AG09309 (cell line): ENCODE data around the gene MACROD1.

Experiments used
- DNase-seq: peaks from one replicate; pipeline ENCODE4 v3.0.0-alpha.2; 2010; ENCODE audit warnings: low read depth
- H3K4me3 ChIP-seq: 2 replicates; pipeline ENCODE4 v1.5.1; 2011; ENCODE audit warnings: mild to moderate bottlenecking, low read depth, low read length, moderate library complexity; ENCODE audit not compliant: control insufficient read depth
- TF ChIP-seq, protein P1 (sequence below): IDR thresholded peaks from 2 replicates; pipeline ENCODE4 v1.5.1; 2011; ENCODE audit warnings: mild to moderate bottlenecking, low read depth, low read length, inconsistent platforms; ENCODE audit not compliant: insufficient read depth, control insufficient read depth; ENCODE audit errors: missing control alignments

The MACROD1 gene

DNA sequence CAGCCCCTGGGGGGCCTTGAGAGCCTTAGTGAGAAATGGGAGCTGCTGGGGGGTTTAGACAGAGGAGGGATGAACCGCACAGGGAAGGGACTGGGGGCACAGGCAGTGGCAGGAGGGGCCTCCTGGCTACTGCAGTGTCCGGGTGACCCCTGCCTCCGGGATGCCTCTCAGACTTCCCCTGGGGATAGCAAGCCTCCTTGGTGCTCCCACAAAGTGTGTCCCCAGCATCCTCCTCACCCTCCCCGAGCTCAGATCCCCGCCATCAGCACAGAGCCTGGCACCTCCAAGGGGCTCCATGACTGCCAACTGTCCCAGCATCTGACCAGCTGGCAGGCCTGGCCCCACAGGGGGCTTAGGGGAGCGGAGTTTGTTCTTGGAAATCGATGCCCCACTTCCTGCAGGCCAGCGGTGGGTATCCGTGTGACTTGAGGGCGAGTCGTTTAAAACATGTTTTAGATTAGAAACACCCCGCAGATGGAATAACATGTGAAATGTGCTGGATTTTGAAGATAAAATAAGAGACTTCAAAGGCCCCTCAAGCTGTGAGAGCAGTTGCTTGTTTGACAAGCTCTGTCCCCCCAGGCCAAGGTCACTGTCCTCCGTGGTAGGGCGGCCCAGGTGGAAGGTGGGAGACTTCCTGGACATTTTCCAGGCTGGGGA is 143.7 kb downstream of the MACROD1 start:
- no peak for DNase-seq
- TF ChIP-seq, protein P1, sequence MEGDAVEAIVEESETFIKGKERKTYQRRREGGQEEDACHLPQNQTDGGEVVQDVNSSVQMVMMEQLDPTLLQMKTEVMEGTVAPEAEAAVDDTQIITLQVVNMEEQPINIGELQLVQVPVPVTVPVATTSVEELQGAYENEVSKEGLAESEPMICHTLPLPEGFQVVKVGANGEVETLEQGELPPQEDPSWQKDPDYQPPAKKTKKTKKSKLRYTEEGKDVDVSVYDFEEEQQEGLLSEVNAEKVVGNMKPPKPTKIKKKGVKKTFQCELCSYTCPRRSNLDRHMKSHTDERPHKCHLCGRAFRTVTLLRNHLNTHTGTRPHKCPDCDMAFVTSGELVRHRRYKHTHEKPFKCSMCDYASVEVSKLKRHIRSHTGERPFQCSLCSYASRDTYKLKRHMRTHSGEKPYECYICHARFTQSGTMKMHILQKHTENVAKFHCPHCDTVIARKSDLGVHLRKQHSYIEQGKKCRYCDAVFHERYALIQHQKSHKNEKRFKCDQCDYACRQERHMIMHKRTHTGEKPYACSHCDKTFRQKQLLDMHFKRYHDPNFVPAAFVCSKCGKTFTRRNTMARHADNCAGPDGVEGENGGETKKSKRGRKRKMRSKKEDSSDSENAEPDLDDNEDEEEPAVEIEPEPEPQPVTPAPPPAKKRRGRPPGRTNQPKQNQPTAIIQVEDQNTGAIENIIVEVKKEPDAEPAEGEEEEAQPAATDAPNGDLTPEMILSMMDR, result no peak
- H3K4me3 ChIP-seq, result no peak overlapping the region

DNA sequence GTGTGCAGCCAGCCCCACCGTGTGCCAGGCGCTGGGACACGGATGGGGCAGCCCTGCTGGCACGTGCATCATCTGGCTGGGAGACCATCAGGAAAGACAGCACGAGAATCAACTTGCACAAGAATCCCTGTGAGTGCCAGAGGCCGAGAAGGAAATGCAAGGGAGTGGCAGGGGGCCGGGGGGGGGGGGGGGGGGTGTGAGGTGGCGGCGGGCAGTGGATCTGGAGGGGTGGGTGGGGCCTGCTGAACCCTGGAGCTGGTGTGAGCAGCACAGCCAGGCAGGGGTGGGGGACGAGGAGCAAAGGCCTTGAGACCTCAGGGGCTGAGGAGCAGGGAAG is 144.2 kb downstream of the MACROD1 start:
- TF ChIP-seq, protein P1, result no peak

DNA sequence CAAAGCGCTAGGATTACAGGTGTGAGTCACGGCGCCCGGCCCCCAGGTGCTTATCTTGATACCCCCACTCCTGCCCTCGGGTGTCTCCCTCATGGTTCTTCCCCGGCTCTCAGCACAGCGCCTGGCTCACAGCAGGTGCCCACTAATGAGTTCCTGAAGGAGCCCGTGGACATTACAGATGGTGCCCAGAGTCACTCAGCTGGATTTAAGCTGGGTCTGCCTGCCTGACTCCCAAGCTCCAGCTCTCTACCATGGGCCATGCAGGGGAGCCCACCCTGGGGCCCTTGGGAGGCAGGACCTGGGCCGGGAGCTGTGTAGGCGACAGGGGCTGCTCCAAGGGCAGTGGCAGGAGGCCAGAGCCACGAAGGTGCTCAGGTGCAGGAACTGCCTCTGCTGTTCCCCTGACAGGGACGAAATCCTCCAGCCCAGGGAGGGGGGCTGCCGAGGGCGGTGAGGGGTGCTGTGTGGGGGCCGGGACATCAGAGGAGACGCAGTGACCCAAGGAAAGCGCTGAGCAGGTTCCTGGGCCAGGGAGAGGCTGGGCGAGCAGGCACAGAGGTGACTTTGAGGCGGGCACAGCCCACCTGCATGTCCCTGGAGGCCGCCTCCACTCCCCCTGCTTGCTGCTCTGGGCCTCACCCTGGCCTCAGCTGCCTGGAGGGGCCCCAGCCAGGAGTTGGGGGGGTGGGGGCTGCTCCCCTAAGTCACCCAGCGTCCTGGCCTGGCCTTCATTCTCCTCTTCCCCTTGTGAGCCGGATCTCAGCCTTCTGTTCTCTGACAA is 144.7 kb downstream of the MACROD1 start:
- no peak overlapping the region for H3K4me3 ChIP-seq
- DNase-seq, result no peak
- TF ChIP-seq, protein P1, result no peak

More for the DNA sequence above, 144.2 kb downstream of the MACROD1 start:
- no peak overlapping the region for H3K4me3 ChIP-seq
- DNase-seq, result no peak

DNA sequence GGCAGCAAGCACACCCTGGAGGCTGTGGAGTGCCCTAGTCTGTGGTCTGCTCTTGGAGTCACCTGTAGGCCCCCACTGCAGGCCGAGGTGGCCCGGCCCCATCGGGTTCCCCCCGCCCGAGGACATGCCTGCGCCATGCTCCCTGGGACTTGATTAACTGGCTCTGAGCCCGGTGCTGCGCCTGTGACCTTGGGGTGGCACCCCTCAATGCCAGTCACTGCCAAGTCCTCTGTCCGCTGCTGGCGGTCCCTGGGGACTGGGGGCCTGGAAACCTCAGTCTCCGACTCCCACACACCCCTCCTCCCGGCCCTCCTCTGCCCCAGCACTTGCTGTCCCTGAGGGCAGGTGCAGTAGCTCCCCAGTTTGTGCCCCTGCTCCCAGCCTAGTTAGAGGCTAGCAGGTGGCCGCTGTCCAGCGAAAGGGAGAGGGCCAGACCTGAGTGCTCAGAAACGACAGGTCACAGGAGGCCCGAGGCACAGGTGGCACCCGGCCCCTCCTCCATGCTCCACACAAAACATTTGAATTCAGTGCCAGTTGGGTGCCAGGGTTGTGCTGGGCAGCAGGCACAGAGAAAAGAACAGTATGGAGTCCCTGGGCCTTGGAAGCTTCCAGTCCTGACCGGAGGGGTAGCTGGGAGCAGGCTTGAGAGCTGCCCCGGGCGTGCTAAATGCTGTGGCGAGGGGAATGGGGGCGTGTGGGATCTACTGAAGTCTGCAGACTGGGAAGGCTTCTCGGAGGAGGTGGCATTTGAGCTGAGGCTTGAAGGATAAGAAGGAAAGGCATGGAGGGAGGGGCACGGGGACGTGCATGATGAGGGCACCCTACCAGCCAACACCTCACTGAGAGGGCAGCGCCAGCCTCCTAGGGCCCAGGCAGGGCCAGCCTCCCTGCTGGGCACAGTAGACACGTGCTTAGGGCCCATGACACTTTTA is 146.5 kb downstream of the MACROD1 start:
- no peak for DNase-seq
- TF ChIP-seq, protein P1, result no peak
- no peak overlapping the region for H3K4me3 ChIP-seq

DNA sequence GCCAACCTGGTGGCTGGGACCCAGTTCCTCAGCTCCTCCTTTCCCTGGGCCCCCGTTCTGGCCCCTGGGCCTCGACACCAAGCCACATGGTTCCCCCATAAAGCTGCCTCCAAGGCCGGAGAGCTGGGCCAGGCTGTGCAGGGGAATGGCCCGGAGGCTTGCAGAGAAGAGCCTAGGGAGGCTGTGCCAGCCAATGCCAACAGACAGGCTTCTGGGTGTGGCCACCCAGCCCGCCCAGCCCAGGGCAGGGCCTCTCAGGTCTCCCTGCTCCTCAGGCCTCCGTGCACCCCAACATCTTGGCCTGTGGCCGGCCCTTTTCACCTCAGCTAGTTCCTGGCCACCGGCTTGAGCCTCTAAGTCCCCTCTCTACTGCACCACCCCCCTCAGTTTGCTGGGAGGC is 147.6 kb downstream of the MACROD1 start:
- TF ChIP-seq, protein P1, result no peak

DNA sequence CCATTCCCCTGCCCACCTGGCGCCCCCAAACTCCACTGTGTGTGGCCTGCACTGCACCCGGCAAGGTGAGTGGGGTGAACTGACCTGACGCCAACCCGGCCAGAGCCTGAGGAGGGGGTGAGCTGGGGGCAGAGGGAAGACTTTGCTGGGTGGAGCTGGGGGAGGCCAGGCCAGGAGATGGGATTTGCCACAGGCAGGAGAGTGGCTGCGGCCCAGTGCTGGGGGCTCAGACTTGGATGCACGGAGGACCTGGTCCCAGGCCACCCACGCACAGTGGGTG is 148.0 kb downstream of the MACROD1 start:
- H3K4me3 ChIP-seq, result no peak overlapping the region
- DNase-seq, result no peak
- TF ChIP-seq, protein P1, result no peak

More for the DNA sequence above, 147.6 kb downstream of the MACROD1 start:
- DNase-seq, result no peak
- no peak overlapping the region for H3K4me3 ChIP-seq
